HepG2 (cell line): ENCODE data around the gene AP1AR. TPM values are rescaled to one million over a fixed set of nuclear protein-coding genes. Genes with fewer than 3 reads are reported as not detected.
A peak's percentile ranks its signal among the peaks of the same experiment; 100 is the strongest.

Experiments used
- ASH2L ChIP-seq: fragments of 300-600, 200-600 bp; sonication (generic); IDR thresholded peaks from 2 replicates; pipeline ENCODE4 v1.7.0; 2017; ENCODE audit warnings: low read depth, mild to moderate bottlenecking, moderate library complexity, mixed read lengths, low read length; ENCODE audit not compliant: insufficient read length
- MIER3 ChIP-seq: IDR thresholded peaks from 2 replicates; pipeline ENCODE4 v1.6.1; 2016; ENCODE audit warnings: missing compliant biosample characterization, borderline replicate concordance
- NCOA1 ChIP-seq: sonication (generic); formaldehyde crosslinking; IDR thresholded peaks from 2 replicates; pipeline ENCODE4 v1.9.0; 2021; ENCODE audit warnings: missing genetic modification reagents
- POLR2AphosphoS5 ChIP-seq: IDR thresholded peaks from 2 replicates; pipeline ENCODE4 v1.6.1; 2012; ENCODE audit warnings: low read depth, low read length
- SMAD1 ChIP-seq: sonication (generic); formaldehyde crosslinking; IDR thresholded peaks from 2 replicates; pipeline ENCODE4 v1.4.0; 2020; ENCODE audit warnings: missing genetic modification reagents, low read depth, mild to moderate bottlenecking, borderline replicate concordance
- polyA plus RNA-seq, 8 experiments: library from polyadenylated mRNA; depleted of rRNA in 3 of 8; stranded (reverse) in 7 of 8; unstranded in 1 of 8; fragments of >200 nt; fragmentation: Illumina TruSeq in 4 of 8; extraction: Trizol in 4 of 8; gene quantifications; 2 replicates each; pipeline versions ENCODE4 v1.2.1 to v1.2.3, GENCODE V29; 2011 to 2016; ENCODE audit warnings: low read depth in 4 of 8, missing spikeins in 1 of 8, mixed read lengths in 1 of 8; ENCODE audit not compliant: insufficient read depth in 1 of 8
- total RNA-seq, 5 experiments: library from RNA; depleted of rRNA; stranded (reverse); fragments of >200 nt; fragmentation: Illumina TruSeq; extraction: Trizol; gene quantifications; 2 replicates each; pipeline ENCODE4 v1.2.3, GENCODE V29; 2016; ENCODE audit warnings: low read depth in 1 of 5
- TF ChIP-seq, protein P1 (sequence below): IDR thresholded peaks from 2 replicates; pipeline ENCODE4 v1.6.1; 2016; ENCODE audit warnings: missing biosample characterization, missing genetic modification reagents, low read depth
- TF ChIP-seq, protein P2 (sequence below): sonication (generic); formaldehyde crosslinking; IDR thresholded peaks from one replicate; pipeline ENCODE4 v1.5.1; 2020; ENCODE audit warnings: mild to moderate bottlenecking, missing genetic modification reagents; ENCODE audit errors: not compliant biosample characterization
- TF ChIP-seq, protein P3 (sequence below): sonication (generic); formaldehyde crosslinking; IDR thresholded peaks from 2 replicates; pipeline ENCODE4 v1.8.1; 2023; ENCODE audit warnings: missing genetic modification reagents, inconsistent platforms, borderline replicate concordance
- TF ChIP-seq, protein P4 (sequence below): sonication (generic); formaldehyde crosslinking; IDR thresholded peaks from 2 replicates; pipeline ENCODE4 v1.5.1; 2020; ENCODE audit warnings: mild to moderate bottlenecking, missing genetic modification reagents, moderate library complexity
- TF ChIP-seq, protein P5 (sequence below): sonication (generic); formaldehyde crosslinking; IDR thresholded peaks from 2 replicates; pipeline ENCODE4 v1.5.0; 2020; ENCODE audit warnings: missing genetic modification reagents

Gene AP1AR
- total and polyA plus RNA-seq, 2 of the 13 experiments (the other 11 are each of a cell fraction or from before 2014, with no cell fraction given): 24.9 to 39.9 TPM

DNA sequence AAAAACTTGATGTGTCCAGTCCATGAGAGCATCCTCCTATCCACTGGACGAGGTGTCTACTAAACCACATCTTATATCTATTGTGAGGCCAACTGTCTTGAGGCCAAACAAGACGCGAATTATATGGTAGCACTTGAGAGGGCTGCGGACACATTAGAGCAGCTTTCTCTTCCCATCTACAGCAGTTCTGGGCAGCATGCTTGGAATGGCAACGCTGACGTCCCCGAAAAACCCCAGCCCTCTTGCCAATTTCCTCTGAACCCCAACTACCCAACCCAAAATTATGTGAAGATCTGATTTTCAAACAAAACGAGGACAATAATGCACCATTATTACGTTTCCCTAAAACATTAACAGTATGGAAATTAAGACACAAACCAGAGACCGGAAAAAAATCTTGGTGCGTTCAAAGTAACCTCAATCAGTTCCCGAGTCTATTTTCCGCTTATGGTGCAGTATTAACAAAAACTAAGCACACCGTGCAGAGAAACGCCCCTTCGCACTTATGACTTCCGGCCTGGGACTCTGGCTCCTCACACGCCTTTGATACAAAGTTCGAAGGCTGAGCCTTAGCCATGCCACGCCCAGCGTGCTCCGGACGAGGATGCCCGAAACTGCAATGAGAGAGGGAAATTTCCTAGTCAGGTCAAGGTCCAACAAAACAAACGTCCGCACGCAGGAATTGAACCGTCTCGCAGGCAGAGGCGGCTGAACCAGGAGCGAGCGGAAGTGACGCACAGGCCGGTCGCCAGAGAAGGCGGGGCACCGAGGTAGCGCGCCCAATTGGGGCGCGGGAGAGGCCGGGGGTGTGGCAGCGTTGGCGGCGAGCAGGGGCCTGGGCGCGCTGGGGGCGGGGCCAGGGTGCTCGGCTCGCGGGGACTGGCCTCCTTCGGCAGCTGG lies 458 bp upstream of the AP1AR start (continued):
- TF ChIP-seq POLR2AphosphoS5: peak; percentile 54
- TF ChIP-seq, protein P1, sequence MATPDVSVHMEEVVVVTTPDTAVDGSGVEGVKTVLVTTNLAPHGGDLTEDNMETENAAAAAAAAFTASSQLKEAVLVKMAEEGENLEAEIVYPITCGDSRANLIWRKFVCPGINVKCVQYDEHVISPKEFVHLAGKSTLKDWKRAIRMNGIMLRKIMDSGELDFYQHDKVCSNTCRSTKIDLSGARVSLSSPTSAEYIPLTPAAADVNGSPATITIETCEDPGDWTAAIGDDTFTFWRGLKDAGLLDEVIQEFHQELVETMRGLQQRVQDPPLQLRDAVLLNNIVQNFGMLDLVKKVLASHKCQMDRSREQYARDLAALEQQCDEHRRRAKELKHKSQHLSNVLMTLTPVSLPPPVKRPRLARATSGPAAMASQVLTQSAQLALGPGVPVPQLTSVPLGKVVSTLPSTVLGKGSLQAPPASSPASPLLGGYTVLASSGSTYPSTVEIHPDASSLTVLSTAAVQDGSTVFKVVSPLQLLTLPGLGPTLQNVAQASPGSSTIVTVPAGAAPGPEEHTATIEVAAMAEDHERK (CRISPR knock-in tag): peak; percentile 45; the same call in 1 of the 2 replicates
- TF ChIP-seq, protein P2, sequence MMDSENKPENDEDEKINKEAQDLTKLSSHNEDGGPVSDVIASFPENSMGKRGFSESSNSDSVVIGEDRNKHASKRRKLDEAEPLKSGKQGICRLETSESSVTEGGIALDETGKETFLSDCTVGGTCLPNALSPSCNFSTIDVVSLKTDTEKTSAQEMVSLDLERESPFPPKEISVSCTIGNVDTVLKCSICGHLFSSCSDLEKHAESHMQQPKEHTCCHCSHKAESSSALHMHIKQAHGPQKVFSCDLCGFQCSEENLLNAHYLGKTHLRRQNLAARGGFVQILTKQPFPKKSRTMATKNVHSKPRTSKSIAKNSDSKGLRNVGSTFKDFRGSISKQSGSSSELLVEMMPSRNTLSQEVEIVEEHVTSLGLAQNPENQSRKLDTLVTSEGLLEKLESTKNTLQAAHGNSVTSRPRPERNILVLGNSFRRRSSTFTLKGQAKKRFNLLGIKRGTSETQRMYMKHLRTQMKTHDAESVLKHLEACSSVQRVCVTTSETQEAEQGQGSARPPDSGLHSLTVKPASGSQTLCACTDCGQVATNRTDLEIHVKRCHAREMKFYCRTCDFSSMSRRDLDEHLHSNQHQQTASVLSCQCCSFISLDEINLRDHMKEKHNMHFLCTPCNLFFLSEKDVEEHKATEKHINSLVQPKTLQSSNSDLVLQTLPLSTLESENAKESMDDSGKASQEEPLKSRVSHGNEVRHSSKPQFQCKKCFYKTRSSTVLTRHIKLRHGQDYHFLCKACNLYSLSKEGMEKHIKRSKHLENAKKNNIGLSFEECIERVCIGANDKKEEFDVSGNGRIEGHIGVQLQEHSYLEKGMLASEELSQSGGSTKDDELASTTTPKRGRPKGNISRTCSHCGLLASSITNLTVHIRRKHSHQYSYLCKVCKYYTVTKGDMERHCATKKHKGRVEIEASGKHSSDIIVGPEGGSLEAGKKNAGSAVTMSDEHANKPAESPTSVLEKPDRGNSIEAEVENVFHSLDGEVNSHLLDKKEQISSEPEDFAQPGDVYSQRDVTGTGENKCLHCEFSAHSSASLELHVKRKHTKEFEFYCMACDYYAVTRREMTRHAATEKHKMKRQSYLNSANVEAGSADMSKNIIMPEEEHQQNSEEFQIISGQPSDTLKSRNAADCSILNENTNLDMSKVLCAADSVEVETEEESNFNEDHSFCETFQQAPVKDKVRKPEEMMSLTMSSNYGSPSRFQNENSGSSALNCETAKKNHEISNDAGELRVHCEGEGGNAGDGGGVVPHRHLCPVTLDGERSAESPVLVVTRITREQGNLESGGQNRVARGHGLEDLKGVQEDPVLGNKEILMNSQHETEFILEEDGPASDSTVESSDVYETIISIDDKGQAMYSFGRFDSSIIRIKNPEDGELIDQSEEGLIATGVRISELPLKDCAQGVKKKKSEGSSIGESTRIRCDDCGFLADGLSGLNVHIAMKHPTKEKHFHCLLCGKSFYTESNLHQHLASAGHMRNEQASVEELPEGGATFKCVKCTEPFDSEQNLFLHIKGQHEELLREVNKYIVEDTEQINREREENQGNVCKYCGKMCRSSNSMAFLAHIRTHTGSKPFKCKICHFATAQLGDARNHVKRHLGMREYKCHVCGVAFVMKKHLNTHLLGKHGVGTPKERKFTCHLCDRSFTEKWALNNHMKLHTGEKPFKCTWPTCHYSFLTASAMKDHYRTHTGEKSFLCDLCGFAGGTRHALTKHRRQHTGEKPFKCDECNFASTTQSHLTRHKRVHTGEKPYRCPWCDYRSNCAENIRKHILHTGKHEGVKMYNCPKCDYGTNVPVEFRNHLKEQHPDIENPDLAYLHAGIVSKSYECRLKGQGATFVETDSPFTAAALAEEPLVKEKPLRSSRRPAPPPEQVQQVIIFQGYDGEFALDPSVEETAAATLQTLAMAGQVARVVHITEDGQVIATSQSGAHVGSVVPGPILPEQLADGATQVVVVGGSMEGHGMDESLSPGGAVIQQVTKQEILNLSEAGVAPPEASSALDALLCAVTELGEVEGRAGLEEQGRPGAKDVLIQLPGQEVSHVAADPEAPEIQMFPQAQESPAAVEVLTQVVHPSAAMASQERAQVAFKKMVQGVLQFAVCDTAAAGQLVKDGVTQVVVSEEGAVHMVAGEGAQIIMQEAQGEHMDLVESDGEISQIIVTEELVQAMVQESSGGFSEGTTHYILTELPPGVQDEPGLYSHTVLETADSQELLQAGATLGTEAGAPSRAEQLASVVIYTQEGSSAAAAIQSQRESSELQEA (CRISPR knock-in tag): peak; percentile 8
- TF ChIP-seq, protein P3, sequence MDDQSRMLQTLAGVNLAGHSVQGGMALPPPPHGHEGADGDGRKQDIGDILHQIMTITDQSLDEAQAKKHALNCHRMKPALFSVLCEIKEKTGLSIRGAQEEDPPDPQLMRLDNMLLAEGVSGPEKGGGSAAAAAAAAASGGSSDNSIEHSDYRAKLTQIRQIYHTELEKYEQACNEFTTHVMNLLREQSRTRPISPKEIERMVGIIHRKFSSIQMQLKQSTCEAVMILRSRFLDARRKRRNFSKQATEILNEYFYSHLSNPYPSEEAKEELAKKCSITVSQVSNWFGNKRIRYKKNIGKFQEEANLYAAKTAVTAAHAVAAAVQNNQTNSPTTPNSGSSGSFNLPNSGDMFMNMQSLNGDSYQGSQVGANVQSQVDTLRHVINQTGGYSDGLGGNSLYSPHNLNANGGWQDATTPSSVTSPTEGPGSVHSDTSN (CRISPR knock-in tag): no peak
- TF ChIP-seq MIER3 (CRISPR knock-in tag): peak; percentile 21; the same call in 1 of the 2 replicates
- TF ChIP-seq, protein P4, sequence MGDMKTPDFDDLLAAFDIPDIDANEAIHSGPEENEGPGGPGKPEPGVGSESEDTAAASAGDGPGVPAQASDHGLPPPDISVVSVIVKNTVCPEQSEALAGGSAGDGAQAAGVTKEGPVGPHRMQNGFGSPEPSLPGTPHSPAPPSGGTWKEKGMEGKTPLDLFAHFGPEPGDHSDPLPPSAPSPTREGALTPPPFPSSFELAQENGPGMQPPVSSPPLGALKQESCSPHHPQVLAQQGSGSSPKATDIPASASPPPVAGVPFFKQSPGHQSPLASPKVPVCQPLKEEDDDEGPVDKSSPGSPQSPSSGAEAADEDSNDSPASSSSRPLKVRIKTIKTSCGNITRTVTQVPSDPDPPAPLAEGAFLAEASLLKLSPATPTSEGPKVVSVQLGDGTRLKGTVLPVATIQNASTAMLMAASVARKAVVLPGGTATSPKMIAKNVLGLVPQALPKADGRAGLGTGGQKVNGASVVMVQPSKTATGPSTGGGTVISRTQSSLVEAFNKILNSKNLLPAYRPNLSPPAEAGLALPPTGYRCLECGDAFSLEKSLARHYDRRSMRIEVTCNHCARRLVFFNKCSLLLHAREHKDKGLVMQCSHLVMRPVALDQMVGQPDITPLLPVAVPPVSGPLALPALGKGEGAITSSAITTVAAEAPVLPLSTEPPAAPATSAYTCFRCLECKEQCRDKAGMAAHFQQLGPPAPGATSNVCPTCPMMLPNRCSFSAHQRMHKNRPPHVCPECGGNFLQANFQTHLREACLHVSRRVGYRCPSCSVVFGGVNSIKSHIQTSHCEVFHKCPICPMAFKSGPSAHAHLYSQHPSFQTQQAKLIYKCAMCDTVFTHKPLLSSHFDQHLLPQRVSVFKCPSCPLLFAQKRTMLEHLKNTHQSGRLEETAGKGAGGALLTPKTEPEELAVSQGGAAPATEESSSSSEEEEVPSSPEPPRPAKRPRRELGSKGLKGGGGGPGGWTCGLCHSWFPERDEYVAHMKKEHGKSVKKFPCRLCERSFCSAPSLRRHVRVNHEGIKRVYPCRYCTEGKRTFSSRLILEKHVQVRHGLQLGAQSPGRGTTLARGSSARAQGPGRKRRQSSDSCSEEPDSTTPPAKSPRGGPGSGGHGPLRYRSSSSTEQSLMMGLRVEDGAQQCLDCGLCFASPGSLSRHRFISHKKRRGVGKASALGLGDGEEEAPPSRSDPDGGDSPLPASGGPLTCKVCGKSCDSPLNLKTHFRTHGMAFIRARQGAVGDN: peak; percentile 91; the same call in 1 of the 2 replicates
- TF ChIP-seq NCOA1 (CRISPR knock-in tag): no peak
- TF ChIP-seq, protein P5, sequence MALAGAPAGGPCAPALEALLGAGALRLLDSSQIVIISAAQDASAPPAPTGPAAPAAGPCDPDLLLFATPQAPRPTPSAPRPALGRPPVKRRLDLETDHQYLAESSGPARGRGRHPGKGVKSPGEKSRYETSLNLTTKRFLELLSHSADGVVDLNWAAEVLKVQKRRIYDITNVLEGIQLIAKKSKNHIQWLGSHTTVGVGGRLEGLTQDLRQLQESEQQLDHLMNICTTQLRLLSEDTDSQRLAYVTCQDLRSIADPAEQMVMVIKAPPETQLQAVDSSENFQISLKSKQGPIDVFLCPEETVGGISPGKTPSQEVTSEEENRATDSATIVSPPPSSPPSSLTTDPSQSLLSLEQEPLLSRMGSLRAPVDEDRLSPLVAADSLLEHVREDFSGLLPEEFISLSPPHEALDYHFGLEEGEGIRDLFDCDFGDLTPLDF: peak; percentile 70; the same call in 1 of the 2 replicates
- TF ChIP-seq SMAD1 (CRISPR knock-in tag): no peak
- peak; percentile 66 for TF ChIP-seq ASH2L
